Natural killer cell (primary cell): ENCODE results near the gene RHEX. TPM values are rescaled to one million over a fixed set of nuclear protein-coding genes. Genes with fewer than 3 reads are reported as not detected.

ENCODE experiments used
- ATAC-seq, 3 donors: fragments of 150-1000 bp in 2 of 3; fragments of 200-7000 bp in 1 of 3; cut with Tn5 transposase; 1 replicate in 1 of 3; 2 replicates in 2 of 3; pipeline ENCODE4 v1.10.0; 2021; ENCODE audit warnings: mild to moderate bottlenecking in 2 of 3, moderate library complexity in 2 of 3
- DNase-seq, 2 donors: peaks; one replicate each; pipeline versions ENCODE4 v3.0.0 to v3.0.0-alpha.2; 2013 to 2021; ENCODE audit warnings: mixed read lengths in 1 of 2
- H3K27ac ChIP-seq: one replicate; pipeline ENCODE4 v1.5.1; 2013; ENCODE audit warnings: mild to moderate bottlenecking, low read length
- H3K27me3 ChIP-seq: one replicate; pipeline ENCODE4 v1.6.1; 2013; ENCODE audit warnings: low read length; ENCODE audit not compliant: control insufficient read depth, insufficient read depth
- H3K36me3 ChIP-seq: one replicate; pipeline ENCODE4 v1.6.1; 2013; ENCODE audit warnings: low read length; ENCODE audit not compliant: control insufficient read depth, insufficient read depth
- H3K4me1 ChIP-seq: one replicate; pipeline ENCODE4 v1.6.1; 2013; ENCODE audit warnings: low read length; ENCODE audit not compliant: control insufficient read depth, insufficient read depth
- H3K4me3 ChIP-seq: one replicate; pipeline ENCODE4 v1.5.1; 2013; ENCODE audit warnings: low read length
- H3K9me3 ChIP-seq: one replicate; pipeline ENCODE4 v1.6.1; 2013; ENCODE audit warnings: low read length; ENCODE audit not compliant: control insufficient read depth, insufficient read depth
- H3K27ac Mint-ChIP-seq, 2 donors: one replicate each; pipeline ENCODE4 v1.8.0; 2022; ENCODE audit warnings: mild to moderate bottlenecking in 2 of 2, mixed read lengths in 2 of 2, moderate library complexity in 1 of 2
- H3K27me3 Mint-ChIP-seq, 2 donors: one replicate each; pipeline ENCODE4 v1.8.0; 2022; ENCODE audit warnings: low read depth in 2 of 2, mixed read lengths in 2 of 2
- H3K36me3 Mint-ChIP-seq: one replicate; pipeline ENCODE4 v1.8.0; 2022; ENCODE audit warnings: mixed read lengths
- H3K4me1 Mint-ChIP-seq, 2 donors: one replicate each; pipeline ENCODE4 v1.8.0; 2022; ENCODE audit warnings: mixed read lengths in 2 of 2
- H3K4me3 Mint-ChIP-seq: one replicate; pipeline ENCODE4 v1.8.0; 2022; ENCODE audit warnings: mild to moderate bottlenecking, moderate library complexity, mixed read lengths
- H3K9me3 Mint-ChIP-seq, 2 donors: one replicate each; pipeline ENCODE4 v1.8.0; 2022; ENCODE audit warnings: mixed read lengths in 2 of 2
- WGBS: methylation state at CpG from one replicate; pipeline ENCODE4 v1.1.7; 2013; ENCODE audit warnings: missing lambda C conversion rate; ENCODE audit not compliant: insufficient coverage; 5-methylcytosine and 5-hydroxymethylcytosine counted together
- intact Hi-C: fragments of 100-400 bp; cut with micrococcal nuclease; formaldehyde crosslinking; loops from one replicate; pipeline ENCODE4 v1.14.2; 2022
- total RNA-seq, 4 donors: library from RNA; stranded (reverse); fragments of 120-200 nt in 1 of 4; gene quantifications; one replicate each; pipeline versions ENCODE4 v1.2.3 to v1.2.4, GENCODE V29; 2013 to 2022
- TF ChIP-seq, protein P1 (sequence below): fragments of 200-600 bp; IDR thresholded peaks from one replicate; pipeline ENCODE4 v1.8.0; 2022; ENCODE audit warnings: antibody characterized with exemption

Gene RHEX
- total RNA-seq, 3 donors from 2014 or later (not counting 1 experiment from before 2014, with no cell fraction given) = 0.24 to 21.3 TPM; not detected in 1

DNA sequence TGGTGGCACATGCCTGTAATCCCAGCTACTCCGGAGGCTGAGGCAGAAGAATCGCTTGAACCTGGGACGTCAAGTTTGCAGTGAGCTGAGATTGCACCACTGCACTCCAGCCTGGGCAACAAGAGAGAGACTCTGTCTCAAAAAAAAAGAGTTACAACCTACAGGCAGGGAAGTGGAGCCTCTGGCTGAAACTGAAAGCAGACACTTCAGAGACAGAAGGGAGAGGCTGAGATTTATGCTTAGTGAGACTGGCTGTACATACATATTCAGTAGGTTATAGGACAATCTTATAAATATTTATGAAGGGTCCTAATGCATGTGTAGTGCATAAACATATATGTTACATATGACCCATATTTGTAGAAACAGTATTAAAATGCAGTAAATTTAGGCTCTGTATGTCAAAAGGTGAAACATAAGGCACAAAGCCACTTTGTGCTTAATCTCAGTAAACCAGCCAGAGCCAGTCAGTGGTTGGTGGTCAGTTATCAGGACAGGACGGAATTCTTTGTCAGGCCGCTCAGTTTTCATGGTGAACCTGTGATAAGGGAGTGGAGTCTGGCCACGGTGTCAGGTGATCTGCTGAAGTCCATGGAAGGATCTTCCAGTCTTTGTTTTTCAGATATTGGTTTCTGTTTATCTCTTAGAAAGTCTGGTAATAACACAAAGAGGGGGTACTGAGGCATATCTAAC lies 13.7 kb downstream of the RHEX start:
- no peaks in the 10 kb centered on the region for H3K36me3 Mint-ChIP-seq
- DNase-seq = peak in 1 of 2 donors; percentile 11
- ATAC-seq = no peak
- no peak overlapping the region for H3K4me3 Mint-ChIP-seq
- Histone ChIP-seq H3K4me1 (peaks cover 4% of the 10 kb centered on the region), H3K9me3 (no peaks in the 10 kb centered on the region), H3K27me3 (no peaks in the 10 kb centered on the region), H3K36me3 (no peaks in the 10 kb centered on the region), H3K4me3 (no peak overlapping the region), H3K27ac (no peak overlapping the region)
- H3K9me3 Mint-ChIP-seq = no peaks in the 10 kb centered on the region
- peaks cover 0 to 9% of the 10 kb centered on the region in 2 donors for H3K27me3 Mint-ChIP-seq
- TF ChIP-seq, protein P1, sequence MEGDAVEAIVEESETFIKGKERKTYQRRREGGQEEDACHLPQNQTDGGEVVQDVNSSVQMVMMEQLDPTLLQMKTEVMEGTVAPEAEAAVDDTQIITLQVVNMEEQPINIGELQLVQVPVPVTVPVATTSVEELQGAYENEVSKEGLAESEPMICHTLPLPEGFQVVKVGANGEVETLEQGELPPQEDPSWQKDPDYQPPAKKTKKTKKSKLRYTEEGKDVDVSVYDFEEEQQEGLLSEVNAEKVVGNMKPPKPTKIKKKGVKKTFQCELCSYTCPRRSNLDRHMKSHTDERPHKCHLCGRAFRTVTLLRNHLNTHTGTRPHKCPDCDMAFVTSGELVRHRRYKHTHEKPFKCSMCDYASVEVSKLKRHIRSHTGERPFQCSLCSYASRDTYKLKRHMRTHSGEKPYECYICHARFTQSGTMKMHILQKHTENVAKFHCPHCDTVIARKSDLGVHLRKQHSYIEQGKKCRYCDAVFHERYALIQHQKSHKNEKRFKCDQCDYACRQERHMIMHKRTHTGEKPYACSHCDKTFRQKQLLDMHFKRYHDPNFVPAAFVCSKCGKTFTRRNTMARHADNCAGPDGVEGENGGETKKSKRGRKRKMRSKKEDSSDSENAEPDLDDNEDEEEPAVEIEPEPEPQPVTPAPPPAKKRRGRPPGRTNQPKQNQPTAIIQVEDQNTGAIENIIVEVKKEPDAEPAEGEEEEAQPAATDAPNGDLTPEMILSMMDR = no peak
- intact Hi-C loops = no loop called here
- 64% methylated on average over 6 of the region's 6 CpGs for WGBS
- H3K27ac Mint-ChIP-seq = no peak overlapping the region
- no peaks in the 10 kb centered on the region for H3K4me1 Mint-ChIP-seq

DNA sequence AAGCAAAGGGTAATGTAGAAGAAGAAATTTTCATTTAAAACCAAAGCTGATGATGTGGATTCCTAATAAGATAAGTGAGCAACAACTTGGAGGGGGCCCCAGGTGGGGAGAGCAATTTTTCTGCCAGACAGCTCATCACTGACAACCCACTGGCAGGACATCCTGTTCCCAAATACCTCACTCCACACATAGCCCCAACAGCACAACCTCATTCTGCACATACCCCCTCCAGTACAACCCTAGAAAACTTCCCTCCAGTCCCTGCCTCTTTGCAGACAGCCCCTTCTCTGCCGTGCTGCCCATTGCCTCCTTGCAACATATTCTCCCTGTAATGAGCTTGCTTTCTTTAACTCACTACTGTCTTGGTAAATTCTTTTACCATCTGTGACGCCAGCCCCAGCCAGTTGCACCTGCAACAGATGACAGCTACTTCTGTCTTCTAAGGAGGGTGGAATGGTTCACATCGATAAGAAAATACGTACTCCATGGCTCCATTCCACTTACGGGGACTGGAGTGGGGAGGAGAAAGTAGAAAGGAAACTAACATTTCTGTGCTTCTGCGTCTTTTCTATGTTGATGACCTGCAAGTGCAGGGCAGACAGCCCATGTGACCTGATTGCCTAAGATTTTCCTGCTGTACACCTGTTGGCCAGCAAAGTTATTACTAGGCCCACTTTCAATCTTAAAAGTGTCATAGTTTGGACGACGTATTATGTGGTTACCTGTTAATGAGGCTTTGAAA lies 14.7 kb downstream of the RHEX start:
- ATAC-seq = peak in 1 of 3 donors; percentile 32
- no peak overlapping the region for H3K4me3 Mint-ChIP-seq
- Histone ChIP-seq H3K27ac (no peak overlapping the region), H3K36me3 (no peaks in the 10 kb centered on the region), H3K4me1 (peaks cover 4% of the 10 kb centered on the region), H3K4me3 (no peak overlapping the region), H3K9me3 (no peaks in the 10 kb centered on the region), H3K27me3 (no peaks in the 10 kb centered on the region)
- no peaks in the 10 kb centered on the region for H3K9me3 Mint-ChIP-seq
- no peaks in the 10 kb centered on the region for H3K4me1 Mint-ChIP-seq
- no peaks in the 10 kb centered on the region for H3K36me3 Mint-ChIP-seq
- H3K27ac Mint-ChIP-seq = no peak overlapping the region
- 38% methylated on average over 8 of the region's 8 CpGs for WGBS
- no peak for DNase-seq
- TF ChIP-seq, protein P1 = no peak
- intact Hi-C loops = no loop called here
- peaks cover 0 to 9% of the 10 kb centered on the region in 2 donors for H3K27me3 Mint-ChIP-seq

- TF ChIP-seq, protein P1 = no peak
- Histone ChIP-seq H3K4me3 (no peak overlapping the region), H3K4me1 (peaks cover 4% of the 10 kb centered on the region), H3K27ac (no peak overlapping the region), H3K9me3 (no peaks in the 10 kb centered on the region), H3K36me3 (no peaks in the 10 kb centered on the region), H3K27me3 (no peaks in the 10 kb centered on the region)
- H3K4me1 Mint-ChIP-seq = no peaks in the 10 kb centered on the region
- no peaks in the 10 kb centered on the region for H3K36me3 Mint-ChIP-seq
- H3K4me3 Mint-ChIP-seq = no peak overlapping the region
- intact Hi-C loops = no loop called here
- DNase-seq = no peak
- no peaks in the 10 kb centered on the region for H3K9me3 Mint-ChIP-seq
- peaks cover 0 to 9% of the 10 kb centered on the region in 2 donors for H3K27me3 Mint-ChIP-seq
- ATAC-seq = no peak
- 21% methylated on average over 1 of the region's 1 CpG for WGBS
- H3K27ac Mint-ChIP-seq = no peak overlapping the region
These were observed 15.3 kb downstream of the RHEX start for GRCh38 chr1:206068314-206068713.
